Measurements from ENCODE around the gene CD160.
"Not testable (repeated sequence)": the region's sequence is repeated elsewhere in the genome, so short reads cannot be mapped to it uniquely, and the experiment has no call there.

The CD160 gene, protein sequence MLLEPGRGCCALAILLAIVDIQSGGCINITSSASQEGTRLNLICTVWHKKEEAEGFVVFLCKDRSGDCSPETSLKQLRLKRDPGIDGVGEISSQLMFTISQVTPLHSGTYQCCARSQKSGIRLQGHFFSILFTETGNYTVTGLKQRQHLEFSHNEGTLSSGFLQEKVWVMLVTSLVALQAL

GRCh38 chr1:145719230-145720079 lies at the start of gene CD160:
Gene CD160 (plus strand): TSS chr1:145719499. CDS start chr1:145728328, 8,829 bp downstream.
- DNase-seq, result peak in 1 of 2 donors; percentile 22

DNA sequence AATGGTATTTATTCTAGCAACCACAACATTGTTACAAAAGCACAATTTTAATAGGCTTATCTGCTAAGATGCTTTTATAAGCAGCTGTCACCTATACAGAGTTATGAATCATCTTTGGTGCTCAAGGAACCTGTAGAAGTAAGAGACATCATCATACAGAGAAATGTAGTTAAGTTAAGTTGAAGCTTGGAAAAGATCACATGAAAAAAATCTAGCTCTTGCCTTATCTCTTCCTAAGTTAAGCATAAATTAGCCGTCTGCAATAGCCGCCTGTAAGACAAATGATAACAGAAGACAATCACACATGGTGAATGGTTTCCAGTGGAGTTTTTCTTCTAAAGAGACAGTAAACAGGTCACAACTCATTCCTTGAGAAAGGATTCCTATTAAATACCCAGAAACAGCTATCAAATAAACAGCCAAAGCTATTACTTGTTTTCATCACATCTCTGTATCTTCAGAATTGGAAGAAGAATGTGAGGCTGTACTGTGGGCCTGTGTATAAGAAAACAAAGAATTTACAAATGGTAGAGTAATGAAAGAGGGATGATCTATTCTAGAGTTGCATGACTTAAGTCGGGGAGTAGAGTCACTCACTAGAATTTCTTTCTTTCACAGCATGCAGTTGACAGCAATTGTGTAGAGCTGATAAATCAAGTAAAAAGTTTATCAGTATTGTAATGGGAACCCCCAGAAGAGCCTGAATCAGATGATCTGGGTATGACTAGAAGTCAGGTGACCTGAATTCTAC lies 48.1 kb upstream of the CD160 start:
- DNase-seq, result not testable (repeated sequence)

GRCh38 chr1:145673217-145673616 lies 46.1 kb upstream of the CD160 start:
- not testable (repeated sequence) for DNase-seq

DNA sequence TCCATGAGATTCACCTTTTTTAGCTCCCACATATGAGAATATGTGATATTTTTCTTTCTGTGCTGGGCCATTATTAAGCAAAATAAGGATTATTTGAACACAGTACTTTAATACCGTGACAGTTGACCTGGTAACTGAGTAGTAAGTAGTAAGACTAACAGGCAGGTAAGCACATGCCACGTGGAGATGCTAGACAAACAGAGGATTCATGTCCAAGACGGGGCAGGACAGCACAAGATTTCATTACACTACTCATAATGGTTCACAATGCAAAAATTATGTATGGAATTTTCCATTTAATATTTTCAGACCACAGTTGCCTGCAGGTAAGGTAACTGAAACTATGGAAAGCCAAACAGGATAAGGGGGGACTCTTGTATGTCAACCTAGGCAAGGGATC lies 34.4 kb upstream of the CD160 start:
- DNase-seq, result not testable (repeated sequence)

- DNase-seq, result not testable (repeated sequence)
These were observed 33.2 kb upstream of the CD160 start for GRCh38 chr1:145686078-145686477.

GRCh38 chr1:145688328-145688727 lies 31.0 kb upstream of the CD160 start:
- no peak for DNase-seq

- DNase-seq, result no peak
These were observed 30.4 kb upstream of the CD160 start for GRCh38 chr1:145688924-145689323.

GRCh38 chr1:145689922-145690321 lies 29.4 kb upstream of the CD160 start:
- no peak for DNase-seq

DNA sequence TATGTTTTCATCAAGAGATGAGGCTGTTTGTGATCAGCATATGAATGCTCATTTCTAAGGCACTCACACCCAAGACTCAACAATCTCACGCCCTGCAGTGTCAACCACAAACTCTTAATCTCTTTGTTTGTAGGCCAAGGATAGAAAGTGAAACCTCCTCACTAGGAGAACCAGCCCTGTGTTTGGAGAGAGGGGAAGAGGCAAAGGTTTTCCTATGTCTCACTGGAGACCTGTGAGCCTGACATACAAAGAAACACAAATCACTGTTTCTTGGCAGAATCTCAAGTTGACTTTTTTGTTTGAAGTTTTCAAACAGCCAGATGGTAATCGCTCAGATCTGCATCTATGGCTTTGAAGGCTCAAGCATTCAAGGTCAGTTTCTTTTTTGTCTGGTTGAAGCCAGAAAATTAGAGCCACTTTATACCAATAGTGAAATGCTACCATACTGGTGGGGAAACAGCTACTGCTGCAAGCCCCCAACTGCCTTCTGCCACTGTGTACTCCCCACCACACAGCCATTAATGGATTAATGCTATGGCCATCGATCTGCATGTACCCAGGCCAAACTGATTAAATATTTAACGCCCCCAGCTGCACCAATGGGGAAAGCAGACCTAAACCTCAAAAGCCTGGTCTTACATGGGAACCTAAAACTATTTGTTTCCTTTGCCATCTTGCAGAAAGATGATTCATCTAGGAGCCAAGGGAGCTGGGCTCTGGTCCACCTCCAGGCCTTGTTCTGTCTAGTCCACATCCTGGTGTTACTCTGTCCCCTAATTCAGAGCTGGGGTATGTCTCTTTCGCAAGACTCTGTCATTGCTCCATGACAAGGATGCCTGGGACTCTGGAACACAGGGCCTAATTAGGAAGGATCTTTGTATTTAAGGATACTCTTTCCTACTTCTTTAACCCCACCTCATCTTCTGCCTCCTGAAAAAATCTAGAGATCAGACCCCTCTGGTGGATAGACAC lies 28.4 kb upstream of the CD160 start:
- peak; percentile 21 to 60 for DNase-seq

- DNase-seq, result no peak
These were observed 26.4 kb upstream of the CD160 start for GRCh38 chr1:145692785-145693443.

DNA sequence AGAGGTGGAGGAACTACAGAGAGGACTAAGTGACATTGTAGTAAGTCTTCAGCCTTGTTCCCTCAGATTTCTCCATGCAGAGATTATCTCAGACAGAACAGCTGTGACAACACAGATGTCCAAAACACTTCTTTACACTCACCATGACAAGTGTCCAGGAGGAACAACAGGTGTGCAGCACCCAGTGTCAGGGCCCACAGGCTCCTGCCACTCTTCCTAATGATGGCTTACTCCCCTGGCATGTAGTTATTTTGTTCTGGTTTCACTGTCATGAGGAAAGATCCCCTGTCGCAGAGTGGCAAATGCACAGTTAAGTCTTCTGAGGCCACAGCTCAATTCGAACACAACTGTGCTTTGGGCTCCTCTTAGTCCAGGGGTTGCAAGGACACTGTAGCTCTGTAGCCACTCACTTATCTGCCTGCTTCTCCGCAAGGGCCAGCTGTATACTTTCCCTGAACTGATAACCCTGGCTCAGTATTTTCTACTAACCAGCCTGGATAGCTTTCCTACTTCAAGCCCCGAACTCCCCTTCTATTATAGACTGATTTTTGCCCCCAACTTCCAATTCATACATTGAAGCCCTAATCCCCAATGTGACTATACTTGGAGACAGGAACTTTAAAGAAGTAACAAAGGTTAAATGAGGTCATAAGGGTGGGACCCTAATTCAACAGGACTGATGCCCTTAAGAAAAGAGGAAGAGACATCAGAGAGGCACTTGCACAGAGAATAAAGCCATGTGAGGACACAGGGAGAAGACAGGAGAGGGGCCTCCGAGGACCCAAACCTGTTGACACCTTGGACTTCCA lies 23.3 kb upstream of the CD160 start:
- DNase-seq, result no peak

- DNase-seq, result no peak
These were observed 22.7 kb upstream of the CD160 start for GRCh38 chr1:145696630-145696960.

- DNase-seq, result no peak
These were observed 17.9 kb upstream of the CD160 start for GRCh38 chr1:145701306-145701862.

- no peak for DNase-seq
These were observed 17.2 kb upstream of the CD160 start for GRCh38 chr1:145702052-145702451.

GRCh38 chr1:145702826-145703225 lies 16.5 kb upstream of the CD160 start:
- DNase-seq, result no peak

- DNase-seq, result no peak
These were observed 13.7 kb upstream of the CD160 start for GRCh38 chr1:145705622-145706021.

GRCh38 chr1:145706086-145706664 lies 13.1 kb upstream of the CD160 start:
- no peak for DNase-seq

DNA sequence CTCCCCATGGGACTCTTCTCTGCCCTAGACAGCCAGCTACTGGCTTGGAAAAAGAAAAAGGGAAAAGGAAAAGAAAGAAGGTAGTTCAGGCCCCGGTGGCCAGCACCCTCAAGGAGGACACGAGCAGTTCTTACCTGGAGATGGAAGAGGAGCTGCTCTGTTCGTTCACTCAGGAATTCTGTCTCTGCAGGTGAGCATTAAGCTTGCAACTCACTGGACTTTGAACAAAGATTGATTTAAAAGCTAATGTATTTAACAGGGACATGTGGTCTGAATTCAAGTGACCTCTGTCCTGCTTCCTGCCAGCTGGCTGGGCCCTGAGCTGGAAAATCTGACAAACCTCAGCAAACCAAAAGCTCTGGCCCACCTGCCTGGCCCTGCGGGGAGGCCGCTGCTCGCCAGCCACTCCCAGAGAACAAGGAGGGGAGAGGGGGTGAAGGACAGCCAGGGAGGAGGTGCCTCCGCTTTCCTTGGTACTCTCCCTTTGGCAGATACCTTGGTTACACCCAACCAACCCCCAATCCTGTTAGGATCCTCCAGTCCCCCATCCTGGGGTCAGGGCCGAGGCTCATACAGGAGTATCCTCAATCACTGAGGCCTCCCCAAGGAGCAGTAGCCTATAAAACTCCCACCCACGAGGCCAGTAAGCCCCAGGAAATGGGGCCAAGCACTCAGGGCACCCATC lies 12.0 kb upstream of the CD160 start, which contains the start of gene PDZK1:
PDZK1 (minus strand) TSS at position 186 of the 685 bp plus-strand sequence. CDS start 19,347 bp downstream, outside the sequence.
- no peak for DNase-seq

DNA sequence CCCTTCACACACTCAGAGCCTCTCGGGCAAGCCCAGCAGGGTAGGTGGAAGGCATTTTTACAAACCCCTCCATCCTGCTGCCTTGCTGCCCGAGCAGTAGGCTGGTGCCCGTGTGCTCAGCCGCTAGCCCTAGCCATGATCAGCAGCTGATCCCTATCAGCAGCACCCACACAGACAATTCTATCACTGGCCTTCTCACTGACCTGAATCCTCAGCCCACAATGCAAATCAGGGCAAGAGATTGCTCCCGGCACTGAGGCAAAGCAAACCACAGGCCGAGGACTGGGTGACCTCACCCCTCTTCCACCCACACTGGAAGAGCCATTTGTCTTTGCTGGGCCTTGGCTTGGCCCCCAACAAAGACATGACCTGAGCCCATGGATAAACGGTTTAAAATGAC lies 11.2 kb upstream of the CD160 start:
- DNase-seq, result no peak

Measured in CD4-positive, alpha-beta T cell treated with Interleukin-1 beta for 1 hour (primary cell).